Heart left ventricle (tissue), 16 donors: ENCODE measurements around the gene TRIM9. TPM values are rescaled to one million over a fixed set of nuclear protein-coding genes. Genes with fewer than 3 reads are reported as not detected.

Source experiments
- ATAC-seq, 4 donors: fragments of 200-7000 bp; cut with Tn5 transposase; one replicate each; pipeline ENCODE4 v1.9.1; 2020 to 2022; ENCODE audit warnings: moderate library complexity in 4 of 4, mild to moderate bottlenecking in 3 of 4, moderate number of reproducible peaks in 1 of 4
- DNase-seq, 5 donors: peaks; one replicate each; pipeline ENCODE4 v3.0.0-alpha.2; 2020
- H3K27ac ChIP-seq, 12 donors: fragments of 200-600 bp; sonication (generic) in 4 of 12; one replicate each; pipeline versions ENCODE4 v1.5.0 to v1.8.0; 2016 to 2022; ENCODE audit warnings: mild to moderate bottlenecking in 2 of 12
- H3K27me3 ChIP-seq, 9 donors: fragments of 200-600 bp; sonication (generic) in 2 of 9; one replicate each; pipeline versions ENCODE4 v1.5.1 to v1.8.0; 2016 to 2022; ENCODE audit warnings: mild to moderate bottlenecking in 3 of 9
- H3K36me3 ChIP-seq, 9 donors: fragments of 200-600 bp; sonication (generic) in 2 of 9; one replicate each; pipeline versions ENCODE4 v1.5.0 to v1.8.0; 2018 to 2022; ENCODE audit warnings: mild to moderate bottlenecking in 2 of 9
- H3K4me1 ChIP-seq, 12 donors: fragments of 200-600 bp; sonication (generic) in 4 of 12; one replicate each; pipeline versions ENCODE4 v1.5.0 to v1.8.0; 2016 to 2022; ENCODE audit warnings: mild to moderate bottlenecking in 3 of 12
- H3K4me3 ChIP-seq, 12 donors: fragments of 200-600 bp; sonication (generic) in 4 of 12; one replicate each; pipeline versions ENCODE4 v1.5.0 to v1.8.0; 2017 to 2022; ENCODE audit warnings: mild to moderate bottlenecking in 9 of 12, moderate library complexity in 4 of 12
- H3K9me3 ChIP-seq, 12 donors: fragments of 200-600 bp; sonication (generic) in 4 of 12; one replicate each; pipeline versions ENCODE4 v1.5.0 to v1.8.0; 2016 to 2022; ENCODE audit warnings: mild to moderate bottlenecking in 1 of 12
- POLR2A ChIP-seq, 2 donors: fragments of 450-650 bp; IDR thresholded peaks; one replicate each; pipeline ENCODE4 v1.6.1; 2017; ENCODE audit warnings: antibody characterized with exemption in 2 of 2, mild to moderate bottlenecking in 2 of 2, moderate library complexity in 2 of 2
- WGBS, 4 donors: extraction: QIAGEN DNeasy Blood & Tissue Kit in 2 of 4; methylation state at CpG; one replicate each; pipeline versions ENCODE4 v1.1.5 to v1.1.7; 2013 to 2018; 5-methylcytosine and 5-hydroxymethylcytosine counted together
- intact Hi-C, 10 donors: fragments of 100-400 bp; cut with DNase I; formaldehyde crosslinking; loops; one replicate each; pipeline versions ENCODE4 v1.11.1 to v1.14.2; 2022
- polyA plus RNA-seq, 2 donors: library from polyadenylated mRNA; stranded (reverse); fragments of 200-250 nt; gene quantifications; one replicate each; pipeline ENCODE4 v1.2.3, GENCODE V29; 2013
- total RNA-seq, 9 donors: library from RNA; depleted of rRNA in 2 of 9; stranded (reverse); fragments of >200 nt in 2 of 9; fragmentation: NEBNext Ultra II Directional in 3 of 9; extraction: Animal tissue kit (Norgen Biotek cat#: 25700) in 3 of 9; gene quantifications; one replicate each; pipeline versions ENCODE4 v1.1.0 to v1.2.4, GENCODE V29; 2016 to 2023
- TF ChIP-seq, protein P1 (sequence below), 12 donors: fragments of 200-600 bp; sonication (generic) in 4 of 12; IDR thresholded peaks; one replicate each; pipeline versions ENCODE4 v1.5.0 to v1.8.0; 2018 to 2022; ENCODE audit warnings: antibody characterized with exemption in 12 of 12, mild to moderate bottlenecking in 5 of 12
- donor health status: ischemic (EF 13 %, LVEDD 7.1; RV severe dilation, severe dysfunction).
- donor health status: healthy with polysubstance abuse.
- donor health status: DM: no; HTN: yes; CAD: no.
- donor health status: DM: no; HTN: no; CAD: no.
- donor health status: ischemic (EF 25% LVEDD 6.9; RV normal size, moderate dysfunction).
- donor health status: ischemic (EF 25% LVEDD 5.7; RV mildly dilated, moderate dysfunction).
- donor health status: healthy.
- donor health status: DM: yes; HTN: yes; CAD: no.
- donor health status: ischemic (EF 35%, LVEDD 5.7; RV mildly dilated, moderate dysfunction).
- donor health status: nonischemic (EF 11% LVEDD 7.7; RV severe dilation, severe dysfunction).
- donor health status: DM: yes; HTN: yes; CAD: no.
- donor health status: PGD.
- donor health status: ischemic (EF 29% LVEDD 5.4; RV normal size, mild dysfunction).
- donor health status: nonischemic (EF 23%, LVEDD 6.1; RV moderate dilation, normal function).

The TRIM9 gene
- total and polyA plus RNA-seq, 11 donors = 0.20 to 1.7 (median 0.50) TPM

DNA sequence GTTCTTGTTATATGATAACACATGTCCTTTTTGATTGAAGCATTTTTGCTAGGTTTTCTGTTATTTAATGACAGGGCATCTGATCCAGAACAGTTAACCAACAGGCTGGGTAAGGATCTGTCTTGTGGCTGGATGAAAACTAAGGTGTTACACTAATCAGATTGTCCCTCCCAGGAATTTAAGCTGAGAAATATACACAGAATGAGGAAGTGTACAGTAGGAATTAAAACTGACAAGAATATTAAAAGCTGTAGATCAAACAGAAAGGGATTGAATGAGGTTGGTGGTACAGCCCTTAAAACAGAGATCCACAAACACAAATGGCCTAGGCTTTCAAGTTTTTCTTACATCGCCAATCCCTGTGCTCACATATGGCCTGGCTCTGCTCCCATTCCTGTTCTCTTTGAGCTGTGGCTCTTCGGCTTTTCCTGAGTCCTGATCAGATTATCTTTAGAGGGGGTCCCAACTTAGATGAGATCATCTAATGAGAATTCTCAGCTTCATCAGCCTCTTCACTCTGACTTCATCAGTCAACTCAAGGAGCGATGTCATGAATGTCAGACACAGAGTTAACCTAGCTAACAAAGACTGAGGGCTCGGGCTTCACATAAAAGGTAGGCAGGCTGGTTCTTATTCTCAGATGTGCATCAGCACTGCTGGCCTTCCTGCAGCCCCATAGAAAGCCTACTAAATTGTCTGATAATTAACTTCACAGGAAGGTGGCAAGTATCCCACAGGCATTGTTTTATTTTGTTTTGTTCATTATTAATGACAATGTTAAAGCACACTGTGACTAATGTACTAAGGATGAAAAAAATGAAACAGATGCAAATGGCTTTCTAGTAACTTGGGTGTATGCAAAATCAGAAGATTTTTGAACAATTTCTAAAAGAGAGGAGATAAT lies 162.1 kb downstream of the TRIM9 start:
- Histone ChIP-seq H3K27ac (peak overlapping the region in 1 of 12 donors; percentile 46), H3K4me3 (no peak overlapping the region), H3K9me3 (no peaks in the 10 kb centered on the region), H3K27me3 (no peaks in the 10 kb centered on the region), H3K36me3 (peaks cover 0 to 68% (median 30%) of the 10 kb centered on the region in 9 donors), H3K4me1 (peaks cover 0 to 35% (median 0%) of the 10 kb centered on the region in 12 donors)
- WGBS, 4 donors = 77 to 82% (median 79%) methylated on average over 4 of the region's 4 CpGs
- TF ChIP-seq, protein P1, sequence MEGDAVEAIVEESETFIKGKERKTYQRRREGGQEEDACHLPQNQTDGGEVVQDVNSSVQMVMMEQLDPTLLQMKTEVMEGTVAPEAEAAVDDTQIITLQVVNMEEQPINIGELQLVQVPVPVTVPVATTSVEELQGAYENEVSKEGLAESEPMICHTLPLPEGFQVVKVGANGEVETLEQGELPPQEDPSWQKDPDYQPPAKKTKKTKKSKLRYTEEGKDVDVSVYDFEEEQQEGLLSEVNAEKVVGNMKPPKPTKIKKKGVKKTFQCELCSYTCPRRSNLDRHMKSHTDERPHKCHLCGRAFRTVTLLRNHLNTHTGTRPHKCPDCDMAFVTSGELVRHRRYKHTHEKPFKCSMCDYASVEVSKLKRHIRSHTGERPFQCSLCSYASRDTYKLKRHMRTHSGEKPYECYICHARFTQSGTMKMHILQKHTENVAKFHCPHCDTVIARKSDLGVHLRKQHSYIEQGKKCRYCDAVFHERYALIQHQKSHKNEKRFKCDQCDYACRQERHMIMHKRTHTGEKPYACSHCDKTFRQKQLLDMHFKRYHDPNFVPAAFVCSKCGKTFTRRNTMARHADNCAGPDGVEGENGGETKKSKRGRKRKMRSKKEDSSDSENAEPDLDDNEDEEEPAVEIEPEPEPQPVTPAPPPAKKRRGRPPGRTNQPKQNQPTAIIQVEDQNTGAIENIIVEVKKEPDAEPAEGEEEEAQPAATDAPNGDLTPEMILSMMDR (IDR thresholded peaks at IDR 0.05) = no peak
- TF ChIP-seq POLR2A (IDR thresholded peaks at IDR 0.05) = no peak
- DNase-seq = no peak
- ATAC-seq = no peak
- intact Hi-C loops = no loop called here

DNA sequence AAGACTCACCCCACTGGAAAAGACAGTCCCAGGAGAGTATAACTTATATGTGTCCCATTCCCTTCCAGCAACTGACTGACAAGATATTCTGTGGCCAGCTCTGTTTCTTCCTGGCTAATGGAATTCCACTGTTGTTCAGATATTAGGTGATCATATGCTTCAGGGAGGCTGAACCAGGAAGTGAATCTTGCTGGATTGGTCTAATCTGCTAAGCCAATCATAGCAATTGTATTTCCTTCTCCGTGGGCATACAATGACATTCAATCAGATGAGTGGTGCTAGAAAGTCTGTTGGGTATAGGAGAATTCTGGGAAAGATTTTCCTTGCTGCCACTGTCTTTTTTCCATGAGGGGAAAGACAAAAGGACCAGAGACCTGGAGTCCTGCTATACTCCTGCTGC lies 162.7 kb downstream of the TRIM9 start:
- intact Hi-C loops = no loop called here
- no peak overlapping the region for H3K4me3 ChIP-seq
- H3K4me1 ChIP-seq = peaks cover 0 to 35% (median 0%) of the 10 kb centered on the region in 12 donors
- peak overlapping the region in 1 of 12 donors; percentile 46 for H3K27ac ChIP-seq
- DNase-seq = no peak
- H3K27me3 ChIP-seq = no peaks in the 10 kb centered on the region
- no peak for ATAC-seq
- peaks cover 0 to 68% (median 30%) of the 10 kb centered on the region in 9 donors for H3K36me3 ChIP-seq
- H3K9me3 ChIP-seq = no peaks in the 10 kb centered on the region
- WGBS, 4 donors = 43 to 63% (median 62%) methylated on average over 1 of the region's 1 CpG
- TF ChIP-seq, protein P1 (IDR thresholded peaks at IDR 0.05) = no peak
- no peak for TF ChIP-seq POLR2A (IDR thresholded peaks at IDR 0.05)

DNA sequence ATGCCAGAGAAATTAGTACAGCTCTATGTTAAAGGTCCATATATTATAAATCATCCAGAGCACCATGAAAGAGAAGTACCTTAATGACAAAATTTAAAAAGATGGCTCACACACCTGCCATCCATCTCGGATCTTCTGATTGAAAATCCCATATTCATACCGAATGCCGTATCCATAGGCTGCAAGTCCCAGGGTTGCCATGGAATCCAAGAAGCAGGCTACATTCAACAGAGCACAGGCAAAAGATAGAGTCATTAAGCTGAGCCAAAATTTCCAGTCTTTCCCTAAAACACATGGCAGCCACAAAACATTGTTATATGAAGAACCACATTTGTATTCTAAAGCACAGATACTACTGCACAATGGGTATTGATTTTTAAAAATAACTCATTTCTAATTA lies 163.3 kb downstream of the TRIM9 start:
- TF ChIP-seq POLR2A (IDR thresholded peaks at IDR 0.05) = no peak
- TF ChIP-seq, protein P1 (IDR thresholded peaks at IDR 0.05) = no peak
- no peaks in the 10 kb centered on the region for H3K27me3 ChIP-seq
- DNase-seq = no peak
- no peak overlapping the region for H3K27ac ChIP-seq
- 87 to 98% (median 98%) methylated on average over 3 of the region's 3 CpGs for WGBS, 4 donors
- no peak for ATAC-seq
- intact Hi-C loops = no loop called here
- peaks cover 0 to 33% (median 0%) of the 10 kb centered on the region in 12 donors for H3K4me1 ChIP-seq
- no peaks in the 10 kb centered on the region for H3K9me3 ChIP-seq
- H3K36me3 ChIP-seq = peaks cover 0 to 68% (median 30%) of the 10 kb centered on the region in 9 donors
- H3K4me3 ChIP-seq = no peak overlapping the region

DNA sequence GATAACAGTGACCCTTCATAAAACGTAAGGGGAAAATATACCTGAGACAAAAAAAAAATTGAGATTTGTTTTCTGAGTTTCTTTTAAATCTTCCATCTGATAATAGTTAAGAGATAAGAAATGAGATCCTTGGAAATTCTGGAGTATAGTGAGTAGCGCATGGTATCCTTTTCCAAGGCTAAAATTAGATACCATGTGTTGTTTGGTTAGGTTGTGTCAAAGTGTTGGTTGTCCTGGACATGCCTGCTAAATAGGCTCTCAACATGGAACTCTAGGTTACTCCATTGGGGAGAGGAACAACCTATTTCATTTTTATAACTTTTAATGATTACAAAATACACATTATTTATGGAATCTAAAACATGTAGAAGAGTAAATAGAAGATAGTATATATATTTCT lies 165.4 kb downstream of the TRIM9 start:
- H3K36me3 ChIP-seq = peaks cover 0 to 64% (median 30%) of the 10 kb centered on the region in 9 donors
- H3K9me3 ChIP-seq = no peaks in the 10 kb centered on the region
- H3K4me1 ChIP-seq = peaks cover 0 to 39% (median 0%) of the 10 kb centered on the region in 12 donors
- intact Hi-C loops = no loop called here
- WGBS, 4 donors = 66 to 87% (median 83%) methylated on average over 2 of the region's 2 CpGs
- no peak for TF ChIP-seq POLR2A (IDR thresholded peaks at IDR 0.05)
- TF ChIP-seq, protein P1 (IDR thresholded peaks at IDR 0.05) = no peak
- H3K27ac ChIP-seq = no peak overlapping the region
- H3K27me3 ChIP-seq = no peaks in the 10 kb centered on the region
- no peak overlapping the region for H3K4me3 ChIP-seq
- no peak for DNase-seq
- ATAC-seq = no peak
